NB4 (cell line): Measurements from ENCODE around the gene TMUB1.

Experiments
- POLR2A ChIP-seq: IDR thresholded peaks from 2 replicates; pipeline ENCODE4 v1.6.1; 2011; ENCODE audit warnings: mild to moderate bottlenecking; ENCODE audit not compliant: insufficient read length; ENCODE audit errors: extremely low read depth
- TF ChIP-seq, protein P1 (sequence below): IDR thresholded peaks from one replicate; pipeline ENCODE4 v1.5.1; 2012; ENCODE audit warnings: low read depth, low read length

DNA sequence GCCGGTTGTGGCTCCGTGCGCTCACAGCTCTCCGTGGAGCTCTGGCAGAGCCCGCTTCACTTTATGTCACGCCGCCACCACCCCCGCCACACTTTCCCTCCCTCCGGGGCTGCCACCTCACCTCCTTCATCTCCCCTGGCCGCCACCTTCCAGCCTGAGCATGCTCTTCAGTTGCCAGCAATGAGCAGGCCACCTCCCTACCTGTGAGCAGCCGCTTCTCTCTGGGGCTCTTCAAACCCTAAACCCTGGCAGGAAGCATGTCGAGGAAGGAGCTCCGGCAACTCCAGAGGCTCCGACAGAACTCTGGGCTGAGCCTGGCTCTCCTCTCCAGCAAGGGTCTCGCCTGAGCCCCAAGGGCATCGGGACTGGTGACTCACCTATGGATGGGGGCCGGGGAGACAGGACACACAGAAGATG is 47.5 kb upstream of the TMUB1 start:
- TF ChIP-seq, protein P1, sequence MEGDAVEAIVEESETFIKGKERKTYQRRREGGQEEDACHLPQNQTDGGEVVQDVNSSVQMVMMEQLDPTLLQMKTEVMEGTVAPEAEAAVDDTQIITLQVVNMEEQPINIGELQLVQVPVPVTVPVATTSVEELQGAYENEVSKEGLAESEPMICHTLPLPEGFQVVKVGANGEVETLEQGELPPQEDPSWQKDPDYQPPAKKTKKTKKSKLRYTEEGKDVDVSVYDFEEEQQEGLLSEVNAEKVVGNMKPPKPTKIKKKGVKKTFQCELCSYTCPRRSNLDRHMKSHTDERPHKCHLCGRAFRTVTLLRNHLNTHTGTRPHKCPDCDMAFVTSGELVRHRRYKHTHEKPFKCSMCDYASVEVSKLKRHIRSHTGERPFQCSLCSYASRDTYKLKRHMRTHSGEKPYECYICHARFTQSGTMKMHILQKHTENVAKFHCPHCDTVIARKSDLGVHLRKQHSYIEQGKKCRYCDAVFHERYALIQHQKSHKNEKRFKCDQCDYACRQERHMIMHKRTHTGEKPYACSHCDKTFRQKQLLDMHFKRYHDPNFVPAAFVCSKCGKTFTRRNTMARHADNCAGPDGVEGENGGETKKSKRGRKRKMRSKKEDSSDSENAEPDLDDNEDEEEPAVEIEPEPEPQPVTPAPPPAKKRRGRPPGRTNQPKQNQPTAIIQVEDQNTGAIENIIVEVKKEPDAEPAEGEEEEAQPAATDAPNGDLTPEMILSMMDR: no peak
- no peak for TF ChIP-seq POLR2A
